IMR-90 (cell line): ENCODE measurements around the gene STUM. TPM values are rescaled to one million over a fixed set of nuclear protein-coding genes. Genes with fewer than 3 reads are reported as not detected.

Source experiments
- ATAC-seq: fragments of 200-7000 bp; cut with Tn5 transposase; 2 replicates; pipeline ENCODE4 v1.9.1; 2020; ENCODE audit warnings: low read depth, mild to moderate bottlenecking, moderate library complexity
- BruUV-seq: library from RNA; stranded (reverse); fragments of 400-500 nt; replicated peaks from 2 replicates; lab custom pipeline; 2021; lab: Mats Ljungman, UMichigan
- CTCF ChIA-PET: fragments of 300-600 bp; formaldehyde crosslinking; extraction: SDS; loops from one replicate; lab custom pipeline; 2021; ENCODE audit warnings: antibody characterized with exemption; lab: Yijun Ruan, JAX
- POLR2A ChIA-PET: fragments of 300-600 bp; sonication (Branson Sonifier 250); formaldehyde crosslinking; loops from one replicate; lab custom pipeline; 2022; ENCODE audit warnings: antibody characterized with exemption; ENCODE audit not compliant: unreplicated experiment; lab: Charles Lee
- DNase-seq: peaks from one replicate; pipeline ENCODE4 v3.0.0; 2013
- H2AFZ ChIP-seq: replicated peaks from 2 replicates; pipeline ENCODE3; 2013; ENCODE audit warnings: low read length, mild to moderate bottlenecking; ENCODE audit not compliant: poor library complexity
- H2AK5ac ChIP-seq: 2 replicates; pipeline ENCODE4 v1.6.1; 2013; ENCODE audit warnings: low read depth, low read length, inconsistent platforms
- H2AK9ac ChIP-seq: replicated peaks from 2 replicates; pipeline ENCODE3; 2013; ENCODE audit warnings: mild to moderate bottlenecking, low read depth, low read length, moderate library complexity; ENCODE audit not compliant: poor library complexity
- H2BK120ac ChIP-seq: 2 replicates; pipeline ENCODE4 v1.6.1; 2013; ENCODE audit warnings: low read depth, low read length, inconsistent platforms
- H2BK15ac ChIP-seq: 3 replicates; pipeline ENCODE4 v1.6.1; 2013; ENCODE audit warnings: low read depth, low read length, inconsistent platforms
- H2BK20ac ChIP-seq: 2 replicates; pipeline ENCODE4 v1.6.1; 2013; ENCODE audit warnings: low read depth, mild to moderate bottlenecking, inconsistent platforms, low read length, moderate library complexity
- H2BK5ac ChIP-seq: 2 replicates; pipeline ENCODE4 v1.6.1; 2013; ENCODE audit warnings: mild to moderate bottlenecking, low read depth, low read length, inconsistent platforms; ENCODE audit not compliant: poor library complexity, severe bottlenecking
- H3K14ac ChIP-seq: replicated peaks from 2 replicates; pipeline ENCODE4 v1.6.1; 2013; ENCODE audit warnings: low read depth, low read length, inconsistent platforms
- H3K18ac ChIP-seq: 2 replicates; pipeline ENCODE4 v1.6.1; 2013; ENCODE audit warnings: low read depth, low read length, control low read depth
- H3K23ac ChIP-seq: 2 replicates; pipeline ENCODE4 v1.6.1; 2013; ENCODE audit warnings: low read depth, low read length, inconsistent platforms
- H3K27ac ChIP-seq: 2 replicates; pipeline ENCODE4 v1.5.1; 2013; ENCODE audit warnings: mild to moderate bottlenecking, control low read depth, low read length; ENCODE audit not compliant: insufficient read depth
- H3K27me3 ChIP-seq: 2 replicates; pipeline ENCODE4 v1.6.1; 2013; ENCODE audit warnings: low read length; ENCODE audit not compliant: control insufficient read depth, insufficient read depth
- H3K36me3 ChIP-seq: 2 replicates; pipeline ENCODE4 v1.6.1; 2013; ENCODE audit warnings: low read length, mixed read lengths; ENCODE audit not compliant: control insufficient read depth, insufficient read depth
- H3K4ac ChIP-seq: 2 replicates; pipeline ENCODE4 v1.6.1; 2013; ENCODE audit warnings: low read depth, low read length, inconsistent platforms
- H3K4me1 ChIP-seq: 2 replicates; pipeline ENCODE4 v1.6.1; 2013; ENCODE audit warnings: low read length, mixed read lengths; ENCODE audit not compliant: control insufficient read depth, insufficient read depth
- H3K4me2 ChIP-seq: 2 replicates; pipeline ENCODE4 v1.6.1; 2013; ENCODE audit warnings: low read depth, mild to moderate bottlenecking, control low read depth, low read length, moderate library complexity
- H3K4me3 ChIP-seq: 2 replicates; pipeline ENCODE4 v1.5.1; 2013; ENCODE audit warnings: low read depth, mild to moderate bottlenecking, control low read depth, low read length, moderate library complexity; ENCODE audit not compliant: insufficient read depth
- H3K56ac ChIP-seq: 2 replicates; pipeline ENCODE4 v1.6.1; 2013; ENCODE audit warnings: low read length, inconsistent platforms; ENCODE audit not compliant: insufficient read depth; ENCODE audit errors: extremely low read depth
- H3K79me1 ChIP-seq, 2 experiments: 2 replicates each; pipeline ENCODE4 v1.6.1; 2013; ENCODE audit warnings: low read length in 2 of 2, inconsistent platforms in 1 of 2, low read depth in 1 of 2
- H3K9ac ChIP-seq: 2 replicates; pipeline ENCODE4 v1.6.1; 2013; ENCODE audit warnings: low read depth, low read length, control low read depth
- H3K9me1 ChIP-seq: 2 replicates; pipeline ENCODE4 v1.6.1; 2013; ENCODE audit warnings: low read length, inconsistent platforms; ENCODE audit not compliant: insufficient read depth
- H3K9me3 ChIP-seq: 2 replicates; pipeline ENCODE4 v1.6.1; 2013; ENCODE audit warnings: low read length; ENCODE audit not compliant: control insufficient read depth, insufficient read depth
- H4K20me1 ChIP-seq: 2 replicates; pipeline ENCODE4 v1.6.1; 2013; ENCODE audit warnings: low read length, inconsistent platforms; ENCODE audit not compliant: insufficient read depth
- H4K5ac ChIP-seq: 2 replicates; pipeline ENCODE4 v1.6.1; 2013; ENCODE audit warnings: mild to moderate bottlenecking, low read depth, low read length, control low read depth
- H4K8ac ChIP-seq, 2 experiments: 2 replicates each; pipeline ENCODE4 v1.6.1; 2013; ENCODE audit warnings: low read depth in 2 of 2, low read length in 2 of 2, control low read depth in 1 of 2, inconsistent platforms in 1 of 2
- H4K91ac ChIP-seq: 2 replicates; pipeline ENCODE4 v1.6.1; 2013; ENCODE audit warnings: low read depth, low read length, inconsistent platforms; ENCODE audit not compliant: insufficient read depth
- BHLHE40 ChIP-seq: fragments of 150-350 bp; IDR thresholded peaks from 2 replicates; pipeline ENCODE4 v1.6.1; 2016; ENCODE audit warnings: mild to moderate bottlenecking, low read depth, low read length
- CEBPB ChIP-seq: IDR thresholded peaks from 2 replicates; pipeline ENCODE4 v1.6.1; 2012; ENCODE audit warnings: low read depth, low read length, improper control_type of control experiment
- CHD1 ChIP-seq: IDR thresholded peaks from 2 replicates; pipeline ENCODE4 v1.6.1; 2012; ENCODE audit warnings: low read depth, low read length, improper control_type of control experiment
- FOS ChIP-seq: fragments of 150-350 bp; IDR thresholded peaks from 2 replicates; pipeline ENCODE4 v1.6.1; 2016; ENCODE audit warnings: low read depth, low read length
- MAFK ChIP-seq: IDR thresholded peaks from 2 replicates; pipeline ENCODE4 v1.6.1; 2012; ENCODE audit warnings: low read depth, low read length, improper control_type of control experiment
- MAZ ChIP-seq: IDR thresholded peaks from 2 replicates; pipeline ENCODE4 v1.6.1; 2012; ENCODE audit warnings: low read depth, mild to moderate bottlenecking, low read length, improper control_type of control experiment, moderate library complexity, borderline replicate concordance
- MXI1 ChIP-seq: IDR thresholded peaks from 2 replicates; pipeline ENCODE4 v1.6.1; 2012; ENCODE audit warnings: low read depth, mild to moderate bottlenecking, low read length, moderate library complexity, borderline replicate concordance
- NFE2L2 ChIP-seq: fragments of 150-350 bp; IDR thresholded peaks from 2 replicates; pipeline ENCODE4 v1.6.1; 2016; ENCODE audit warnings: low read depth, mild to moderate bottlenecking, low read length
- POLR2A ChIP-seq: IDR thresholded peaks from 2 replicates; pipeline ENCODE4 v1.6.1; 2012; ENCODE audit warnings: mild to moderate bottlenecking, low read depth, low read length
- RAD21 ChIP-seq: IDR thresholded peaks from 2 replicates; pipeline ENCODE4 v1.6.1; 2012; ENCODE audit warnings: low read length, improper control_type of control experiment
- RCOR1 ChIP-seq: IDR thresholded peaks from 2 replicates; pipeline ENCODE4 v1.6.1; 2012; ENCODE audit warnings: mild to moderate bottlenecking, low read length, improper control_type of control experiment; ENCODE audit not compliant: insufficient replicate concordance
- RFX5 ChIP-seq: IDR thresholded peaks from 2 replicates; pipeline ENCODE4 v1.8.0; 2012; ENCODE audit warnings: low read depth, mild to moderate bottlenecking, low read length, moderate library complexity
- SMC3 ChIP-seq: fragments of 150-350 bp; IDR thresholded peaks from 2 replicates; pipeline ENCODE4 v1.6.1; 2016; ENCODE audit warnings: low read depth, mild to moderate bottlenecking, antibody characterized with exemption, low read length, moderate library complexity
- WGBS, 2 experiments: methylation state at CpG; one replicate each; pipeline versions ENCODE4 v1.1.5 to v1.1.7; 2013; ENCODE audit warnings: missing lambda C conversion rate in 2 of 2; ENCODE audit not compliant: insufficient read length in 1 of 2; ENCODE audit errors: extremely low coverage in 2 of 2; 5-methylcytosine and 5-hydroxymethylcytosine counted together
- dilution Hi-C: fragments of 300-500 bp; cut with HindIII; formaldehyde crosslinking; loops from one replicate; pipeline ENCODE4 v1.14.3; 2018; ENCODE audit warnings: low sequenced_read_pairs; ENCODE audit not compliant: unreplicated experiment
- in situ Hi-C: fragments of 300-500 bp; cut with MboI; formaldehyde crosslinking; loops from 3 replicates; pipeline ENCODE4 v1.14.3; 2019; ENCODE audit warnings: low sequenced_read_pairs, inconsistent platforms, mixed read lengths
- intact Hi-C: fragments of 100-400 bp; cut with micrococcal nuclease; formaldehyde crosslinking; loops from 2 replicates; pipeline ENCODE4 v1.10.0; 2022
- polyA plus RNA-seq, 3 experiments: library from polyadenylated mRNA; depleted of rRNA; stranded (reverse); fragments of >200 nt; gene quantifications; 2 replicates each; pipeline ENCODE4 v1.2.3, GENCODE V29; 2012; ENCODE audit warnings: low replicate concordance in 1 of 3
- total RNA-seq: library from RNA; depleted of rRNA; stranded (reverse); fragments of >200 nt; gene quantifications from 2 replicates; pipeline ENCODE4 v1.2.3, GENCODE V29; 2012
- TF ChIP-seq, protein P1 (sequence below): conservative IDR thresholded peaks from 2 replicates; pipeline ENCODE4 v1.5.1; 2012; ENCODE audit warnings: mild to moderate bottlenecking, low read depth, low read length, improper control_type of control experiment
- TF ChIP-seq, protein P2 (sequence below): fragments of 150-350 bp; IDR thresholded peaks from 2 replicates; pipeline ENCODE4 v1.6.1; 2016; ENCODE audit warnings: low read depth, mild to moderate bottlenecking, low read length, moderate library complexity, borderline replicate concordance
- TF ChIP-seq, protein P3 (sequence below): fragments of 150-350 bp; IDR thresholded peaks from 2 replicates; pipeline ENCODE4 v1.6.1; 2017; ENCODE audit warnings: mild to moderate bottlenecking, antibody characterized with exemption, low read length, low read depth

The STUM gene
- total and polyA plus RNA-seq, 2 of the 4 experiments (the other 2 are of a cell fraction): not detected

DNA sequence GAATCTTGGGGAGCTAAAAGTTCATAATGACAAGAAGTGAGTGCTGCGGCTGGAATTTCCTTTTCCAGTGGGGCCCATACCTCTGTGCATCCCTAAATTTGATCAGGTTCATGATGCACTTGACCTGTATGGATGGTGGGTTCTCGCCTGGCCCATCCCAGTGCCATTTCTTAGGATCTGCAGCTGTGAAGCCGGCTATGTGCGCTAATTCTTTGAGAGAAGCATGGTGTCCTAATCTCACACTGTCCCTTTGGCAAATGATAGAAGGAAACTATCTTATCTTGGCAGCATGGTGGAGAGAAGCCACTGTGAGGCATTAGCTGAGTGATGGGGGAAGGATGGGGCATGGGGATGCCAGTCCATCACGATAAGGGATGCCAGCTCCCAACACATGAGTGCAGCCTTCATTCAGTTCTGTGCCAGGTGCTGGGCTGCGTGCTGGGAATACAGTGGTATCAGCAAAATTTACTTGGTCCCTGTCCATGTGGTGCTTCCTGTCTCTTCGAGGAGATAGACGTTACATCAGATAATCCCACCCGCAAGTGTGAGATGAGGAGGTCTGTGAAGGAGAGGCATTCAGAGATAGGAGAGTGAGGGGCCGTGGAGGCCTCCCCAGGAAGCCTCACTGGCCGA lies 30.5 kb downstream of the STUM start:
- Histone ChIP-seq H3K9ac (no peak overlapping the region), H3K56ac (no peak overlapping the region), H3K18ac (no peak overlapping the region), H3K9me3 (no peaks in the 10 kb centered on the region; the same call in 1 of the 2 replicates), H4K8ac (no peak overlapping the region), H2BK15ac (no peak overlapping the region), H3K4me2 (no peak overlapping the region), H3K14ac (no peak overlapping the region), H2BK120ac (no peak overlapping the region), H3K4ac (no peak overlapping the region), H4K20me1 (no peaks in the 10 kb centered on the region), H3K27me3 (peaks cover 11% of the 10 kb centered on the region), H2BK5ac (no peak overlapping the region), H4K5ac (no peak overlapping the region), H3K4me1 (no peaks in the 10 kb centered on the region), H3K23ac (no peak overlapping the region), H2AK5ac (no peak overlapping the region), H4K91ac (no peak overlapping the region), H3K9me1 (no peaks in the 10 kb centered on the region), H2AK9ac (no peak overlapping the region), H3K36me3 (no peaks in the 10 kb centered on the region), H3K79me1 (no peaks in the 10 kb centered on the region), H2BK20ac (no peak overlapping the region), H3K4me3 (no peak overlapping the region), H3K27ac (no peak overlapping the region), H2AFZ (no peak overlapping the region)
- intact Hi-C loops: no loop called here
- no peak for TF ChIP-seq RFX5
- no peak for TF ChIP-seq MXI1
- TF ChIP-seq MAFK: no peak
- TF ChIP-seq CHD1: no peak
- no peak for TF ChIP-seq RCOR1
- TF ChIP-seq POLR2A: no peak
- no peak for TF ChIP-seq FOS
- no peak for TF ChIP-seq SMC3
- TF ChIP-seq NFE2L2: no peak
- no peak for TF ChIP-seq MAZ
- TF ChIP-seq, protein P1, sequence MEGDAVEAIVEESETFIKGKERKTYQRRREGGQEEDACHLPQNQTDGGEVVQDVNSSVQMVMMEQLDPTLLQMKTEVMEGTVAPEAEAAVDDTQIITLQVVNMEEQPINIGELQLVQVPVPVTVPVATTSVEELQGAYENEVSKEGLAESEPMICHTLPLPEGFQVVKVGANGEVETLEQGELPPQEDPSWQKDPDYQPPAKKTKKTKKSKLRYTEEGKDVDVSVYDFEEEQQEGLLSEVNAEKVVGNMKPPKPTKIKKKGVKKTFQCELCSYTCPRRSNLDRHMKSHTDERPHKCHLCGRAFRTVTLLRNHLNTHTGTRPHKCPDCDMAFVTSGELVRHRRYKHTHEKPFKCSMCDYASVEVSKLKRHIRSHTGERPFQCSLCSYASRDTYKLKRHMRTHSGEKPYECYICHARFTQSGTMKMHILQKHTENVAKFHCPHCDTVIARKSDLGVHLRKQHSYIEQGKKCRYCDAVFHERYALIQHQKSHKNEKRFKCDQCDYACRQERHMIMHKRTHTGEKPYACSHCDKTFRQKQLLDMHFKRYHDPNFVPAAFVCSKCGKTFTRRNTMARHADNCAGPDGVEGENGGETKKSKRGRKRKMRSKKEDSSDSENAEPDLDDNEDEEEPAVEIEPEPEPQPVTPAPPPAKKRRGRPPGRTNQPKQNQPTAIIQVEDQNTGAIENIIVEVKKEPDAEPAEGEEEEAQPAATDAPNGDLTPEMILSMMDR: no peak
- TF ChIP-seq, protein P2, sequence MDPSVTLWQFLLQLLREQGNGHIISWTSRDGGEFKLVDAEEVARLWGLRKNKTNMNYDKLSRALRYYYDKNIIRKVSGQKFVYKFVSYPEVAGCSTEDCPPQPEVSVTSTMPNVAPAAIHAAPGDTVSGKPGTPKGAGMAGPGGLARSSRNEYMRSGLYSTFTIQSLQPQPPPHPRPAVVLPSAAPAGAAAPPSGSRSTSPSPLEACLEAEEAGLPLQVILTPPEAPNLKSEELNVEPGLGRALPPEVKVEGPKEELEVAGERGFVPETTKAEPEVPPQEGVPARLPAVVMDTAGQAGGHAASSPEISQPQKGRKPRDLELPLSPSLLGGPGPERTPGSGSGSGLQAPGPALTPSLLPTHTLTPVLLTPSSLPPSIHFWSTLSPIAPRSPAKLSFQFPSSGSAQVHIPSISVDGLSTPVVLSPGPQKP: no peak
- no peak for TF ChIP-seq RAD21
- no peak for TF ChIP-seq BHLHE40
- TF ChIP-seq, protein P3, sequence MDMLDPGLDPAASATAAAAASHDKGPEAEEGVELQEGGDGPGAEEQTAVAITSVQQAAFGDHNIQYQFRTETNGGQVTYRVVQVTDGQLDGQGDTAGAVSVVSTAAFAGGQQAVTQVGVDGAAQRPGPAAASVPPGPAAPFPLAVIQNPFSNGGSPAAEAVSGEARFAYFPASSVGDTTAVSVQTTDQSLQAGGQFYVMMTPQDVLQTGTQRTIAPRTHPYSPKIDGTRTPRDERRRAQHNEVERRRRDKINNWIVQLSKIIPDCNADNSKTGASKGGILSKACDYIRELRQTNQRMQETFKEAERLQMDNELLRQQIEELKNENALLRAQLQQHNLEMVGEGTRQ: no peak
- TF ChIP-seq CEBPB: no peak
- no TSS peak for BruUV-seq
- ATAC-seq (no peak), DNase-seq (no peak)
- in situ Hi-C loops: no loop called here
- no CpG with 5 or more reads among the region's 11 CpGs for WGBS, 2 experiments
- ChIA-PET POLR2A (no interaction called here), CTCF (no interaction called here)
- dilution Hi-C loops: no loop called here
